SK-N-SH (cell line): ENCODE data around the gene NGB. TPM values are rescaled to one million over a fixed set of nuclear protein-coding genes. Genes with fewer than 3 reads are reported as not detected.

Experiments used
- CTCF ChIA-PET: fragments of 300-600, 350-600 bp; formaldehyde crosslinking; extraction: SDS; loops from one replicate; lab custom pipeline; 2021; lab: Yijun Ruan, JAX
- POLR2A ChIA-PET: fragments of 350-600 bp; sonication (Branson Sonifier 250); formaldehyde crosslinking; extraction: SDS; loops from one replicate; lab custom pipeline; 2020; ENCODE audit warnings: antibody characterized with exemption, inconsistent platforms; lab: Yijun Ruan, JAX
- DNase-seq: peaks from one replicate; pipeline ENCODE4 v3.0.0; 2012
- H2AFZ ChIP-seq: fragments of 200-600 bp; sonication (generic); 2 replicates; pipeline ENCODE4 v1.8.1; 2016; ENCODE audit warnings: antibody characterized with exemption, mild to moderate bottlenecking, low read depth
- H3F3A ChIP-seq: fragments of 200-600 bp; sonication (generic); replicated peaks from 2 replicates; pipeline ENCODE3; 2016; ENCODE audit warnings: antibody characterized with exemption, mild to moderate bottlenecking; ENCODE audit not compliant: insufficient read depth
- H3K27ac ChIP-seq, 2 experiments: fragments of 200-500 bp in 1 of 2; fragments of 200-600 bp in 1 of 2; sonication (Bioruptor generic) in 1 of 2; sonication (generic), shearing (Covaris generic) in 1 of 2; 2 replicates each; pipeline versions ENCODE4 v1.5.1 to v1.6.1; 2014 to 2016; ENCODE audit warnings: low read depth in 2 of 2, inconsistent platforms in 1 of 2, low read length in 1 of 2, mild to moderate bottlenecking in 1 of 2, mixed read lengths in 1 of 2
- H3K27me3 ChIP-seq: fragments of 200-600 bp; sonication (generic), shearing (Covaris generic); 2 replicates; pipeline ENCODE4 v1.6.1; 2016; ENCODE audit warnings: mixed run types; ENCODE audit not compliant: insufficient read depth
- H3K36me3 ChIP-seq, 2 experiments: fragments of 200-500 bp in 1 of 2; fragments of 200-600 bp in 1 of 2; sonication (Bioruptor generic) in 1 of 2; sonication (generic) in 1 of 2; replicated peaks in 1 of 2; 2 replicates each; pipeline versions ENCODE3 to v1.5.1; 2014 to 2016; ENCODE audit warnings: low read length in 1 of 2, mild to moderate bottlenecking in 1 of 2; ENCODE audit not compliant: insufficient read depth in 2 of 2, control insufficient read depth in 1 of 2
- H3K4me1 ChIP-seq, 2 experiments: fragments of 200-500 bp in 1 of 2; fragments of 200-600 bp in 1 of 2; sonication (Bioruptor generic) in 1 of 2; sonication (generic), shearing (Covaris generic) in 1 of 2; 2 replicates each; pipeline versions ENCODE4 v1.5.1 to v1.6.1; 2014 to 2016; ENCODE audit warnings: low read depth in 1 of 2, low read length in 1 of 2, mixed run types in 1 of 2; ENCODE audit not compliant: insufficient read depth in 2 of 2, control insufficient read depth in 1 of 2
- H3K4me2 ChIP-seq: fragments of 200-600 bp; sonication (generic), shearing (Covaris generic); 2 replicates; pipeline ENCODE4 v1.6.1; 2017; ENCODE audit warnings: mixed run types
- H3K4me3 ChIP-seq, 2 experiments: fragments of 200-500 bp in 1 of 2; fragments of 200-600 bp in 1 of 2; sonication (Bioruptor generic) in 1 of 2; sonication (generic), shearing (Covaris generic) in 1 of 2; 2 replicates each; pipeline versions ENCODE4 v1.5.1 to v1.8.1; 2014 to 2016; ENCODE audit warnings: low read depth in 2 of 2, inconsistent platforms in 1 of 2, low read length in 1 of 2, mild to moderate bottlenecking in 1 of 2, mixed read lengths in 1 of 2, moderate library complexity in 1 of 2
- H3K79me2 ChIP-seq: fragments of 200-600 bp; sonication (generic); 2 replicates; pipeline ENCODE4 v1.8.1; 2017; ENCODE audit warnings: mild to moderate bottlenecking; ENCODE audit not compliant: insufficient read depth
- H3K9ac ChIP-seq: fragments of 200-600 bp; sonication (generic); 2 replicates; pipeline ENCODE4 v1.6.1; 2017; ENCODE audit warnings: mixed run types
- H3K9me2 ChIP-seq: fragments of 200-600 bp; sonication (generic); 2 replicates; pipeline ENCODE4 v1.6.1; 2017; ENCODE audit warnings: mixed run types
- H3K9me3 ChIP-seq: fragments of 200-600 bp; sonication (generic); 2 replicates; pipeline ENCODE4 v1.6.1; 2017; ENCODE audit warnings: mixed run types, mild to moderate bottlenecking, moderate library complexity
- H4K20me1 ChIP-seq: fragments of 200-600 bp; sonication (generic); 2 replicates; pipeline ENCODE4 v1.6.1; 2017; ENCODE audit warnings: mild to moderate bottlenecking, mixed run types; ENCODE audit not compliant: insufficient read depth
- CHD2 ChIP-seq: fragments of 150-350 bp; IDR thresholded peaks from 2 replicates; pipeline ENCODE4 v1.6.1; 2018; ENCODE audit warnings: low read length; ENCODE audit not compliant: partially characterized antibody
- EP300 ChIP-seq, 2 experiments: IDR thresholded peaks; 2 replicates each; pipeline versions ENCODE4 v1.4.0 to v1.6.1; 2012; ENCODE audit warnings: borderline replicate concordance in 1 of 2, low read depth in 1 of 2, low read length in 1 of 2
- FOSL2 ChIP-seq: IDR thresholded peaks from 2 replicates; pipeline ENCODE4 v1.4.0; 2012; ENCODE audit warnings: low read depth, mild to moderate bottlenecking, moderate library complexity, borderline replicate concordance
- FOXM1 ChIP-seq: IDR thresholded peaks from 2 replicates; pipeline ENCODE4 v1.4.0; 2012; ENCODE audit warnings: low read depth, mild to moderate bottlenecking
- GABPA ChIP-seq: IDR thresholded peaks from 2 replicates; pipeline ENCODE4 v1.4.0; 2012; ENCODE audit warnings: low read depth, mild to moderate bottlenecking
- GATA2 ChIP-seq: sonication (generic); formaldehyde crosslinking; IDR thresholded peaks from 2 replicates; pipeline ENCODE4 v1.5.0; 2020; ENCODE audit warnings: mild to moderate bottlenecking, missing genetic modification reagents
- MAX ChIP-seq: IDR thresholded peaks from 2 replicates; pipeline ENCODE4 v1.4.0; 2012; ENCODE audit warnings: low read depth
- MXI1 ChIP-seq: IDR thresholded peaks from 2 replicates; pipeline ENCODE4 v1.6.1; 2012; ENCODE audit warnings: mild to moderate bottlenecking, low read depth, low read length, improper control_type of control experiment
- NFIC ChIP-seq: IDR thresholded peaks from 2 replicates; pipeline ENCODE4 v1.4.0; 2012; ENCODE audit warnings: borderline replicate concordance
- POLR2AphosphoS5 ChIP-seq: IDR thresholded peaks from 2 replicates; pipeline ENCODE4 v1.6.1; 2012; ENCODE audit warnings: low read depth, low read length
- RAD21 ChIP-seq: IDR thresholded peaks from 2 replicates; pipeline ENCODE4 v1.6.1; 2012; ENCODE audit warnings: mild to moderate bottlenecking, low read length
- RCOR1 ChIP-seq: fragments of 150-350 bp; IDR thresholded peaks from 2 replicates; pipeline ENCODE4 v1.6.1; 2017; ENCODE audit warnings: antibody characterized with exemption, low read length
- REST ChIP-seq: IDR thresholded peaks from 2 replicates; pipeline ENCODE4 v1.6.1; 2012; ENCODE audit warnings: mild to moderate bottlenecking, low read depth, low read length, moderate library complexity
- RFX5 ChIP-seq: IDR thresholded peaks from 2 replicates; pipeline ENCODE4 v1.6.1; 2012; ENCODE audit warnings: mild to moderate bottlenecking, improper control_type of control experiment, low read length
- SMC3 ChIP-seq: IDR thresholded peaks from 2 replicates; pipeline ENCODE4 v1.6.1; 2012; ENCODE audit warnings: low read depth, low read length, improper control_type of control experiment
- TAF1 ChIP-seq: IDR thresholded peaks from 2 replicates; pipeline ENCODE4 v1.6.1; 2012; ENCODE audit warnings: low read depth, mild to moderate bottlenecking, low read length, moderate library complexity, borderline replicate concordance
- TCF12 ChIP-seq: IDR thresholded peaks from 2 replicates; pipeline ENCODE4 v1.4.0; 2012
- WGBS: methylation state at CpG from one replicate; pipeline ENCODE4 v1.1.6; 2017; ENCODE audit warnings: low lambda C conversion rate; 5-methylcytosine and 5-hydroxymethylcytosine counted together
- polyA plus RNA-seq, 3 experiments: library from polyadenylated mRNA; depleted of rRNA; stranded (reverse); fragments of >200 nt; gene quantifications; 2 replicates each; pipeline ENCODE4 v1.2.3, GENCODE V29; 2012
- TF ChIP-seq, protein P1 (sequence below): IDR thresholded peaks from 2 replicates; pipeline ENCODE4 v1.4.0; 2012; ENCODE audit warnings: low read depth, borderline replicate concordance

The NGB gene
- polyA plus RNA-seq, 1 of the 3 experiments (the other 2 are of a cell fraction): not detected

DNA sequence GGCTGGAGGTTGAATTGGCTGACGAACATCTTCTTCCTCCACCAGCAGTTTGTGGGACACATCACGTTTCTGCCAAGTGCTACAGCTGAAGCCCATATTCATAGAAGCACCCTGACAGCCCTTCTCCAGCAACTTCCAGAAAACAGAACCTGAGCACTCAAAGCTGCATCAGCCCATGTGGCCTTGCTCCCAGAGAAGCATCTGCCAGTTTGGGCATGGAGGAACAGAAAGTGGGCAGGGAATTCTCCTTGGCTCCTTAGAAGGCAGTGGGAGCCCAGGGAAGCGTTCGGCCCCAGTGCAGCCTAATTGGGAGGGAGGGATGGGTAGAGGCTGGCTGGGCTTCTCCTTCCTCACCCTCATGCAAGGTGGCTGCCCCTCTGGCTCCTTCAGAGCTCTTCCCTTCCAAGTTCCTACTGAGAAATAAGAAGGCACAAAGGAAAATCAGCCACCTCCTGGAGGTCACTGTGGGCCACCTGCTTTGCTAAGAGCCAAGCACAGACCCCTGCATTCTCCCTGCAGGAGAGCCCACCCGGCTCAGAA is 4.1 kb upstream of the NGB start:
- H3F3A ChIP-seq: no peaks in the 10 kb centered on the region
- no peaks in the 10 kb centered on the region for H3K9me2 ChIP-seq
- H2AFZ ChIP-seq: no peak overlapping the region
- H3K9me3 ChIP-seq: no peaks in the 10 kb centered on the region
- no peak overlapping the region for H3K4me3 ChIP-seq
- ChIA-PET CTCF (interaction anchor here (0.7 to 3.5 kb wide), 22 partner anchors 11 to 402 kb away, joined by 3 to 21 read pairs (median 4); partner anchors contain the start of genes SAMD15, TMED8 and TMEM63C), POLR2A (interaction anchor here (1.2 kb wide), 1 partner anchor 406 kb away, joined by 3 read pairs; no protein-coding TSS in a partner anchor)
- H3K9ac ChIP-seq: no peak overlapping the region
- no peak for DNase-seq
- H4K20me1 ChIP-seq: no peaks in the 10 kb centered on the region
- 71% methylated on average over 5 of the region's 5 CpGs for WGBS
- H3K27ac ChIP-seq: peak overlapping the region in 1 of 2 experiments; percentile 65; a peak in 2 of 4 replicates
- H3K4me2 ChIP-seq: no peak overlapping the region
- no peaks in the 10 kb centered on the region for H3K79me2 ChIP-seq
- peaks cover 11% of the 10 kb centered on the region for H3K27me3 ChIP-seq
- peaks cover 0 to 18% of the 10 kb centered on the region in 2 experiments; a peak in 1 of 4 replicates for H3K4me1 ChIP-seq
- peaks cover 0 to 23% of the 10 kb centered on the region in 2 experiments for H3K36me3 ChIP-seq
- TF ChIP-seq POLR2AphosphoS5 (no peak), FOSL2 (no peak), FOXM1 (no peak), MAX (no peak), TAF1 (no peak), RAD21 (no peak), MXI1 (no peak), CHD2 (no peak), GATA2 (CRISPR knock-in tag) (no peak), NFIC (no peak)

DNA sequence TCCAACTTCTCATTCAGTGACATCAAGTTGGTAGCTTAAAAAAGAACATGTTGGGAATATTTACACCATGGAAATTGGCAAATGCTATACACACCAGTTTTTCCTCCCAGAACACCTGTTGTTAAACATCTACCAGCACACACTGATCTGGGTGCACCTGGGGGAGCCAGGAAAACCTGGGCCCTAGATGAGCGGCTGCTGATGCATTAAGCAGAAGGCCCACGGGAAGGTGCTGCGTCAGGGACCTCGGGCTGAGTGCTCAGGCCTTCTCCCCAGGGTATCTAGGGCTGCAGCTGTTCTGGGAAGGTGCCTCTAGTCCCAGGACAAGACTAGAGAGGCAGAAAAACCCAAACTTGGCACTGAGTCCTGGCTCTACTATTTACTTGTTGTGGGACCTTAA is 2.8 kb upstream of the NGB start:
- WGBS: no CpG with 5 or more reads among the region's 4 CpGs
- no peak overlapping the region for H3K4me2 ChIP-seq
- no peak for DNase-seq
- no peaks in the 10 kb centered on the region for H3F3A ChIP-seq
- POLR2A ChIA-PET: no interaction called here
- H3K27me3 ChIP-seq: peaks cover 16% of the 10 kb centered on the region
- H3K27ac ChIP-seq: no peak overlapping the region
- no peaks in the 10 kb centered on the region for H3K9me2 ChIP-seq
- H4K20me1 ChIP-seq: no peaks in the 10 kb centered on the region
- H2AFZ ChIP-seq: no peak overlapping the region
- no peak for TF ChIP-seq TCF12
- TF ChIP-seq EP300 (IDR thresholded peaks at IDR 0.05; ENCODE audit: borderline replicate concordance in 1 of 2, low read depth in 1 of 2, low read length in 1 of 2): no peak
- no peak for TF ChIP-seq TAF1
- H3K4me1 ChIP-seq: peaks cover 0 to 18% of the 10 kb centered on the region in 2 experiments; a peak in 1 of 4 replicates
- H3K9ac ChIP-seq: no peak overlapping the region
- H3K4me3 ChIP-seq: no peak overlapping the region
- no peaks in the 10 kb centered on the region for H3K9me3 ChIP-seq
- peaks cover 0 to 16% of the 10 kb centered on the region in 2 experiments for H3K36me3 ChIP-seq
- no peaks in the 10 kb centered on the region for H3K79me2 ChIP-seq
- CTCF ChIA-PET: interaction anchor here (0.7 to 3.5 kb wide), 7 partner anchors 27 to 167 kb away, joined by 3 to 21 read pairs (median 5); no protein-coding TSS in a partner anchor

- Histone ChIP-seq H3K9me3 (no peaks in the 10 kb centered on the region), H3K27me3 (peaks cover 27% of the 10 kb centered on the region), H2AFZ (no peak overlapping the region), H3K9me2 (no peaks in the 10 kb centered on the region), H3K27ac (no peak overlapping the region), H3K4me1 (peaks cover 0 to 18% of the 10 kb centered on the region in 2 experiments; a peak in 1 of 4 replicates), H3K4me3 (no peak overlapping the region), H4K20me1 (no peaks in the 10 kb centered on the region), H3K36me3 (peaks cover 0 to 5% of the 10 kb centered on the region in 2 experiments), H3K4me2 (no peak overlapping the region), H3K9ac (no peak overlapping the region), H3F3A (no peaks in the 10 kb centered on the region), H3K79me2 (no peaks in the 10 kb centered on the region)
- no peak for TF ChIP-seq SMC3
- no peak for TF ChIP-seq RFX5
- TF ChIP-seq, protein P1, sequence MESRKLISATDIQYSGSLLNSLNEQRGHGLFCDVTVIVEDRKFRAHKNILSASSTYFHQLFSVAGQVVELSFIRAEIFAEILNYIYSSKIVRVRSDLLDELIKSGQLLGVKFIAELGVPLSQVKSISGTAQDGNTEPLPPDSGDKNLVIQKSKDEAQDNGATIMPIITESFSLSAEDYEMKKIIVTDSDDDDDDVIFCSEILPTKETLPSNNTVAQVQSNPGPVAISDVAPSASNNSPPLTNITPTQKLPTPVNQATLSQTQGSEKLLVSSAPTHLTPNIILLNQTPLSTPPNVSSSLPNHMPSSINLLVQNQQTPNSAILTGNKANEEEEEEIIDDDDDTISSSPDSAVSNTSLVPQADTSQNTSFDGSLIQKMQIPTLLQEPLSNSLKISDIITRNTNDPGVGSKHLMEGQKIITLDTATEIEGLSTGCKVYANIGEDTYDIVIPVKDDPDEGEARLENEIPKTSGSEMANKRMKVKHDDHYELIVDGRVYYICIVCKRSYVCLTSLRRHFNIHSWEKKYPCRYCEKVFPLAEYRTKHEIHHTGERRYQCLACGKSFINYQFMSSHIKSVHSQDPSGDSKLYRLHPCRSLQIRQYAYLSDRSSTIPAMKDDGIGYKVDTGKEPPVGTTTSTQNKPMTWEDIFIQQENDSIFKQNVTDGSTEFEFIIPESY: no peak
- no peak for TF ChIP-seq GABPA
- no peak for TF ChIP-seq REST
- no peak for TF ChIP-seq RCOR1
- 40% methylated on average over 4 of the region's 4 CpGs for WGBS
- POLR2A ChIA-PET: no interaction called here
- CTCF ChIA-PET: interaction anchor here (0.7 to 1.5 kb wide), 3 partner anchors 28 to 121 kb away, joined by 3 to 4 read pairs (median 3); no protein-coding TSS in a partner anchor
- no peak for DNase-seq
Observed at GRCh38 chr14:77272261-77272660, 1.3 kb upstream of the NGB start.
